WTC11 (cell line): Measurements from ENCODE around the gene AVPR1B. TPM values are rescaled to one million over a fixed set of nuclear protein-coding genes. Genes with fewer than 3 reads are reported as not detected.

Source experiments
- ATAC-seq: fragments of 200-7000 bp; cut with Tn5 transposase; 2 replicates; pipeline ENCODE4 v1.10.0; 2021; ENCODE audit warnings: mild to moderate bottlenecking, moderate library complexity
- CTCF ChIA-PET: fragments of 300-600 bp; sonication (Branson Sonifier 250); formaldehyde crosslinking; loops from one replicate; lab custom pipeline; 2021; ENCODE audit warnings: antibody characterized with exemption; lab: Charles Lee
- POLR2A ChIA-PET: fragments of 350-600 bp; sonication (Branson Sonifier 250); formaldehyde crosslinking; loops from one replicate; lab custom pipeline; 2021; ENCODE audit warnings: antibody characterized with exemption; lab: Charles Lee
- DNase-seq: peaks from one replicate; pipeline ENCODE4 v3.0.0; 2021; ENCODE audit warnings: low spot score
- H3K27ac Mint-ChIP-seq: 2 replicates; pipeline ENCODE4 v1.8.0; 2021; ENCODE audit warnings: mixed read lengths
- H3K27me3 Mint-ChIP-seq: 2 replicates; pipeline ENCODE4 v1.8.0; 2021; ENCODE audit warnings: low read depth, mild to moderate bottlenecking, moderate library complexity, mixed read lengths
- H3K36me3 Mint-ChIP-seq: 2 replicates; pipeline ENCODE4 v1.8.0; 2021; ENCODE audit warnings: mixed read lengths
- H3K4me1 Mint-ChIP-seq: 2 replicates; pipeline ENCODE4 v1.8.0; 2022; ENCODE audit warnings: mixed read lengths
- H3K4me3 Mint-ChIP-seq: 2 replicates; pipeline ENCODE4 v1.8.0; 2021; ENCODE audit warnings: mild to moderate bottlenecking, moderate library complexity, mixed read lengths
- H3K9me3 Mint-ChIP-seq: 2 replicates; pipeline ENCODE4 v1.8.0; 2021; ENCODE audit warnings: mixed read lengths
- EMX1 ChIP-seq: fragments of 250-450 bp; sonication (Bioruptor Pico); IDR thresholded peaks from 2 replicates; pipeline ENCODE4 v1.8.0; 2021; ENCODE audit warnings: mild to moderate bottlenecking
- FOXP1 ChIP-seq: sonication (generic); formaldehyde crosslinking; IDR thresholded peaks from 2 replicates; pipeline ENCODE4 v1.8.0; 2022; ENCODE audit warnings: missing genetic modification reagents, mild to moderate bottlenecking, moderate library complexity, borderline replicate concordance
- MXD4 ChIP-seq: fragments of 250-450 bp; sonication (Bioruptor Pico); IDR thresholded peaks from 2 replicates; pipeline ENCODE4 v1.8.0; 2021; ENCODE audit warnings: mild to moderate bottlenecking, moderate library complexity, borderline replicate concordance
- MYBL2 ChIP-seq: sonication (generic); formaldehyde crosslinking; IDR thresholded peaks from 2 replicates; pipeline ENCODE4 v1.8.1; 2023; ENCODE audit warnings: mild to moderate bottlenecking, moderate library complexity, missing genetic modification reagents
- ZNF423 ChIP-seq: fragments of 250-450 bp; sonication (Bioruptor Pico); IDR thresholded peaks from 2 replicates; pipeline ENCODE4 v2.1.2; 2022; ENCODE audit warnings: mild to moderate bottlenecking, moderate library complexity
- total RNA-seq: library from RNA; stranded (reverse); gene quantifications from 3 replicates; pipeline ENCODE4 v1.2.3, GENCODE V29; 2021
- TF ChIP-seq, protein P1 (sequence below): fragments of 250-450 bp; sonication (Bioruptor Pico); IDR thresholded peaks from 2 replicates; pipeline ENCODE4 v1.9.0; 2021; ENCODE audit warnings: moderate library complexity, mild to moderate bottlenecking, inconsistent platforms, borderline replicate concordance
- TF ChIP-seq, protein P2 (sequence below): sonication (generic); formaldehyde crosslinking; conservative IDR thresholded peaks from 2 replicates; pipeline ENCODE4 v1.8.1; 2023; ENCODE audit warnings: mild to moderate bottlenecking, low read depth, missing genetic modification reagents, moderate library complexity
- TF ChIP-seq, protein P3 (sequence below): sonication (generic); formaldehyde crosslinking; IDR thresholded peaks from 2 replicates; pipeline ENCODE4 v1.8.0; 2022; ENCODE audit warnings: missing genetic modification reagents
- TF ChIP-seq, protein P4 (sequence below): fragments of 250-450 bp; sonication (Bioruptor Pico); conservative IDR thresholded peaks from 2 replicates; pipeline ENCODE4 v1.9.0; 2021; ENCODE audit warnings: mild to moderate bottlenecking
- TF ChIP-seq, protein P5 (sequence below): fragments of 200-600 bp; IDR thresholded peaks from 2 replicates; pipeline ENCODE4 v1.8.0; 2022; ENCODE audit warnings: antibody characterized with exemption
- TF ChIP-seq, protein P6 (sequence below): sonication (generic); formaldehyde crosslinking; IDR thresholded peaks from 2 replicates; pipeline ENCODE4 v1.8.0; 2022; ENCODE audit warnings: mild to moderate bottlenecking, missing genetic modification reagents

AVPR1B gene
- total RNA-seq, 1 experiment from 2014 or later: 0.68 TPM

DNA sequence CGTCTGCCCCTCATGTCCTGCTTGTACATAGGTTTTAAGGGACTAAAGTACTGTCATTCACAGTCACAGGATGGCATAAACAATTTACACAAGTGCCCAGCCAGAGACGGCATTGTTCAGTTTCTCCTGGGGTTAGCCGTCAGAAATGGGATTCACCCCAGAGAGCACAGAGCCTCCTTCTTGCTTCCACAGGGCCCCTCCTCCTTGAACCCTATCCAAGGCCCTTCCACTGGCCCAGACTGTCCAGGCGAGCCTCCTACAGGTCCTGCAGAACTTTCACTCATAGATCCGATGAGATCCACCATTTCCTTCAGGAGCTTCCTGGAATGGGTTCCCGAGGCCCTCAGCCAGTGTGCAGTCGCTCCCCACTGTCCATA lies 10.0 kb downstream of the AVPR1B start:
- TF ChIP-seq, protein P1, sequence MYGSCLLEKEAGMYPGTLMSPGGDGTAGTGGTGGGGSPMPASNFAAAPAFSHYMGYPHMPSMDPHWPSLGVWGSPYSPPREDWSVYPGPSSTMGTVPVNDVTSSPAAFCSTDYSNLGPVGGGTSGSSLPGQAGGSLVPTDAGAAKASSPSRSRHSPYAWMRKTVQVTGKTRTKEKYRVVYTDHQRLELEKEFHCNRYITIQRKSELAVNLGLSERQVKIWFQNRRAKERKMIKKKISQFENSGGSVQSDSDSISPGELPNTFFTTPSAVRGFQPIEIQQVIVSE (CRISPR knock-in tag): no peak
- TF ChIP-seq, protein P2, sequence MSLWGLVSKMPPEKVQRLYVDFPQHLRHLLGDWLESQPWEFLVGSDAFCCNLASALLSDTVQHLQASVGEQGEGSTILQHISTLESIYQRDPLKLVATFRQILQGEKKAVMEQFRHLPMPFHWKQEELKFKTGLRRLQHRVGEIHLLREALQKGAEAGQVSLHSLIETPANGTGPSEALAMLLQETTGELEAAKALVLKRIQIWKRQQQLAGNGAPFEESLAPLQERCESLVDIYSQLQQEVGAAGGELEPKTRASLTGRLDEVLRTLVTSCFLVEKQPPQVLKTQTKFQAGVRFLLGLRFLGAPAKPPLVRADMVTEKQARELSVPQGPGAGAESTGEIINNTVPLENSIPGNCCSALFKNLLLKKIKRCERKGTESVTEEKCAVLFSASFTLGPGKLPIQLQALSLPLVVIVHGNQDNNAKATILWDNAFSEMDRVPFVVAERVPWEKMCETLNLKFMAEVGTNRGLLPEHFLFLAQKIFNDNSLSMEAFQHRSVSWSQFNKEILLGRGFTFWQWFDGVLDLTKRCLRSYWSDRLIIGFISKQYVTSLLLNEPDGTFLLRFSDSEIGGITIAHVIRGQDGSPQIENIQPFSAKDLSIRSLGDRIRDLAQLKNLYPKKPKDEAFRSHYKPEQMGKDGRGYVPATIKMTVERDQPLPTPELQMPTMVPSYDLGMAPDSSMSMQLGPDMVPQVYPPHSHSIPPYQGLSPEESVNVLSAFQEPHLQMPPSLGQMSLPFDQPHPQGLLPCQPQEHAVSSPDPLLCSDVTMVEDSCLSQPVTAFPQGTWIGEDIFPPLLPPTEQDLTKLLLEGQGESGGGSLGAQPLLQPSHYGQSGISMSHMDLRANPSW (CRISPR knock-in tag): no peak
- TF ChIP-seq EMX1 (CRISPR knock-in tag) (no peak), MXD4 (CRISPR knock-in tag) (no peak), ZNF423 (CRISPR knock-in tag) (no peak), FOXP1 (CRISPR knock-in tag) (no peak), MYBL2 (no peak)
- TF ChIP-seq, protein P3, sequence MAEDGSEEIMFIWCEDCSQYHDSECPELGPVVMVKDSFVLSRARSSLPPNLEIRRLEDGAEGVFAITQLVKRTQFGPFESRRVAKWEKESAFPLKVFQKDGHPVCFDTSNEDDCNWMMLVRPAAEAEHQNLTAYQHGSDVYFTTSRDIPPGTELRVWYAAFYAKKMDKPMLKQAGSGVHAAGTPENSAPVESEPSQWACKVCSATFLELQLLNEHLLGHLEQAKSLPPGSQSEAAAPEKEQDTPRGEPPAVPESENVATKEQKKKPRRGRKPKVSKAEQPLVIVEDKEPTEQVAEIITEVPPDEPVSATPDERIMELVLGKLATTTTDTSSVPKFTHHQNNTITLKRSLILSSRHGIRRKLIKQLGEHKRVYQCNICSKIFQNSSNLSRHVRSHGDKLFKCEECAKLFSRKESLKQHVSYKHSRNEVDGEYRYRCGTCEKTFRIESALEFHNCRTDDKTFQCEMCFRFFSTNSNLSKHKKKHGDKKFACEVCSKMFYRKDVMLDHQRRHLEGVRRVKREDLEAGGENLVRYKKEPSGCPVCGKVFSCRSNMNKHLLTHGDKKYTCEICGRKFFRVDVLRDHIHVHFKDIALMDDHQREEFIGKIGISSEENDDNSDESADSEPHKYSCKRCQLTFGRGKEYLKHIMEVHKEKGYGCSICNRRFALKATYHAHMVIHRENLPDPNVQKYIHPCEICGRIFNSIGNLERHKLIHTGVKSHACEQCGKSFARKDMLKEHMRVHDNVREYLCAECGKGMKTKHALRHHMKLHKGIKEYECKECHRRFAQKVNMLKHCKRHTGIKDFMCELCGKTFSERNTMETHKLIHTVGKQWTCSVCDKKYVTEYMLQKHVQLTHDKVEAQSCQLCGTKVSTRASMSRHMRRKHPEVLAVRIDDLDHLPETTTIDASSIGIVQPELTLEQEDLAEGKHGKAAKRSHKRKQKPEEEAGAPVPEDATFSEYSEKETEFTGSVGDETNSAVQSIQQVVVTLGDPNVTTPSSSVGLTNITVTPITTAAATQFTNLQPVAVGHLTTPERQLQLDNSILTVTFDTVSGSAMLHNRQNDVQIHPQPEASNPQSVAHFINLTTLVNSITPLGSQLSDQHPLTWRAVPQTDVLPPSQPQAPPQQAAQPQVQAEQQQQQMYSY: no peak
- TF ChIP-seq, protein P4, sequence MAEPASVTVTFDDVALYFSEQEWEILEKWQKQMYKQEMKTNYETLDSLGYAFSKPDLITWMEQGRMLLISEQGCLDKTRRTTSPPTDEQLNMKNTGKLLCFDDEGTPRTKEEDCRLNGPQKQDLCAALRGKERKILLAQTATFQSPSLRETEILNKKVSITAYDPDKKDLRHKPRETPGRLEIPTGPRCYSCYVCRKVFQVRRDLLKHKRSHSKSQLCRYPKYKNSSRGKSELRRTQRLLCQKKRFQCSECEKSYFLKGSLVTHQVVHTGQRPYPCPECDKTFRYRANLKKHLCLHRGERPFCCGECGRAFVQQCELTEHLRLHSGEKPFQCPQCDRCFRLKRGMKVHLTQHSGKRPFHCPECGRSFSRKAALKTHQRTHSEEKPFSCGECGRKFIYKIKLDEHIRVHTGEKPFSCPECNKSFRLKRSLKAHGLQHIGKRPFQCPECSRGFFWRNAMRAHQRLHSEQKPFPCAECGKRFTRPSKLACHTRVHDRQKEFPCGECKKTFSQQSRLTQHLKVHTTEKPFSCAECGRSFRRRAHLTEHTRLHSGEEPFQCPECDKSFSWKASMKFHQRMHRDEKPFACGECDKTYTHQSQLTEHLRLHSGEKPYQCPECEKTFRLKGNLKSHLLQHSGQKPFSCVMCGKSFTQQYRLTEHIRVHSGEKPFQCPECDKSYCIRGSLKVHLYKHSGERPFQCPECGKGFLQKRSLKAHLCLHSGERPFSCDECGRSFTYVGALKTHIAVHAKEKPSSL (CRISPR knock-in tag): no peak
- TF ChIP-seq, all 79 proteins: peak for 0
- H3K4me3 Mint-ChIP-seq: no peak overlapping the region
- DNase-seq: no peak
- ATAC-seq: no peak
- ChIA-PET POLR2A (no interaction called here), CTCF (interaction anchor here (1.0 to 12.7 kb wide), 10 partner anchors 10 to 190 kb away, joined by 3 to 121 read pairs (median 10); partner anchors contain the start of gene AVPR1B)
- H3K36me3 Mint-ChIP-seq: no peaks in the 10 kb centered on the region
- H3K27me3 Mint-ChIP-seq: no peaks in the 10 kb centered on the region
- H3K9me3 Mint-ChIP-seq: no peaks in the 10 kb centered on the region
- no peaks in the 10 kb centered on the region for H3K4me1 Mint-ChIP-seq
- H3K27ac Mint-ChIP-seq: no peak overlapping the region

DNA sequence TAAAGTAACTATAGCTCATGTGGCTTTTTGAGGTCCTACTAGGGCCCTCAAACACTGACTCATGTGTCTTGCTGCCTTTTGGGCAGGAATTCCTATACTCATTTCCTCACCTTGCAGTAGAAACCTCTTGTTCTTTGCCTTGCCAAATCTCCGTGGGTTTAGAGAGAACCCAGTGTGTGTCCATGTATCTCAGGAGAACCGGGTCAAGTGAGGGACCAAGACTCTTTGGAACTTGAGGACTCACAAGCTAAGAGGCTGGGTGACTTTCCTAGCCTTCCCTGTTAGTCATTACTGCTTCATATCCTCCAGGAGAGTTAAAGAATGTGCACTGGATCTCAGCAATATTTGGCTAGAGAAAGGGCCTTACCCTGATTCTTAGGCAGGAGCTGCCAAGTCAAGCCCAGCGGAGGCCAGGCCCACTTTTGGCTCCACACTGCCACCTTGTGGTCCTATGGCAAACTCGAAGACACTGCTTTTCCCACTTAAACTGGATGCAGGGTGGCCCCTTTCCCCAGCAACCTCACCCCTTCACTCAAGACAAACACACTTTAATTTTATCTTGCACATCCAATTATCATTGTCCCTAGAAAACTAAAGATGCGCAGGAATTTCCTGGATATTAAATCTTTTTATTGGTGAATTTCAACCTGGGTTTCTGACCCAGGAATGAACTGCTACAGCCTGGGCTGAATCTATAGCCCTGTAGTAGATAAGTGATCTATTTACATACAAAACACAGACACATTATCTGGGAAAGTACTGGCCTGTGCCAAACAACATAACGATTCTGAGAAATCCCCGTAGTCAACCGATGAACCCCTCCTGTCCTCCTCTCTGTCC lies 10.6 kb downstream of the AVPR1B start:
- CTCF ChIA-PET: interaction anchor here (0.6 to 12.7 kb wide), 14 partner anchors 9 to 189 kb away, joined by 3 to 121 read pairs (median 6); partner anchors contain the start of gene AVPR1B
- H3K4me3 Mint-ChIP-seq: no peak overlapping the region
- H3K4me1 Mint-ChIP-seq: no peaks in the 10 kb centered on the region
- H3K27ac Mint-ChIP-seq: no peak overlapping the region
- TF ChIP-seq, protein P5, sequence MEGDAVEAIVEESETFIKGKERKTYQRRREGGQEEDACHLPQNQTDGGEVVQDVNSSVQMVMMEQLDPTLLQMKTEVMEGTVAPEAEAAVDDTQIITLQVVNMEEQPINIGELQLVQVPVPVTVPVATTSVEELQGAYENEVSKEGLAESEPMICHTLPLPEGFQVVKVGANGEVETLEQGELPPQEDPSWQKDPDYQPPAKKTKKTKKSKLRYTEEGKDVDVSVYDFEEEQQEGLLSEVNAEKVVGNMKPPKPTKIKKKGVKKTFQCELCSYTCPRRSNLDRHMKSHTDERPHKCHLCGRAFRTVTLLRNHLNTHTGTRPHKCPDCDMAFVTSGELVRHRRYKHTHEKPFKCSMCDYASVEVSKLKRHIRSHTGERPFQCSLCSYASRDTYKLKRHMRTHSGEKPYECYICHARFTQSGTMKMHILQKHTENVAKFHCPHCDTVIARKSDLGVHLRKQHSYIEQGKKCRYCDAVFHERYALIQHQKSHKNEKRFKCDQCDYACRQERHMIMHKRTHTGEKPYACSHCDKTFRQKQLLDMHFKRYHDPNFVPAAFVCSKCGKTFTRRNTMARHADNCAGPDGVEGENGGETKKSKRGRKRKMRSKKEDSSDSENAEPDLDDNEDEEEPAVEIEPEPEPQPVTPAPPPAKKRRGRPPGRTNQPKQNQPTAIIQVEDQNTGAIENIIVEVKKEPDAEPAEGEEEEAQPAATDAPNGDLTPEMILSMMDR: peak; percentile 78
- TF ChIP-seq, protein P6, sequence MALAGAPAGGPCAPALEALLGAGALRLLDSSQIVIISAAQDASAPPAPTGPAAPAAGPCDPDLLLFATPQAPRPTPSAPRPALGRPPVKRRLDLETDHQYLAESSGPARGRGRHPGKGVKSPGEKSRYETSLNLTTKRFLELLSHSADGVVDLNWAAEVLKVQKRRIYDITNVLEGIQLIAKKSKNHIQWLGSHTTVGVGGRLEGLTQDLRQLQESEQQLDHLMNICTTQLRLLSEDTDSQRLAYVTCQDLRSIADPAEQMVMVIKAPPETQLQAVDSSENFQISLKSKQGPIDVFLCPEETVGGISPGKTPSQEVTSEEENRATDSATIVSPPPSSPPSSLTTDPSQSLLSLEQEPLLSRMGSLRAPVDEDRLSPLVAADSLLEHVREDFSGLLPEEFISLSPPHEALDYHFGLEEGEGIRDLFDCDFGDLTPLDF (CRISPR knock-in tag): no peak
- TF ChIP-seq, all 79 proteins: peak for 1
- peak; percentile 86 for DNase-seq
- H3K9me3 Mint-ChIP-seq: no peaks in the 10 kb centered on the region
- POLR2A ChIA-PET: no interaction called here
- ATAC-seq: peak; percentile 95
- H3K36me3 Mint-ChIP-seq: no peaks in the 10 kb centered on the region
- H3K27me3 Mint-ChIP-seq: no peaks in the 10 kb centered on the region
